GM21367 (cell line): ENCODE data around the gene ACADS.

Source experiments
- ATAC-seq: cut with Tn5 transposase; IDR thresholded peaks from one replicate; pipeline ENCODE4 v1.9.1; 2021; ENCODE audit not compliant: unreplicated experiment

ACADS gene

GRCh38 chr12:120699553-120699952 lies 26.1 kb upstream of the ACADS start:
- ATAC-seq = no peak

DNA sequence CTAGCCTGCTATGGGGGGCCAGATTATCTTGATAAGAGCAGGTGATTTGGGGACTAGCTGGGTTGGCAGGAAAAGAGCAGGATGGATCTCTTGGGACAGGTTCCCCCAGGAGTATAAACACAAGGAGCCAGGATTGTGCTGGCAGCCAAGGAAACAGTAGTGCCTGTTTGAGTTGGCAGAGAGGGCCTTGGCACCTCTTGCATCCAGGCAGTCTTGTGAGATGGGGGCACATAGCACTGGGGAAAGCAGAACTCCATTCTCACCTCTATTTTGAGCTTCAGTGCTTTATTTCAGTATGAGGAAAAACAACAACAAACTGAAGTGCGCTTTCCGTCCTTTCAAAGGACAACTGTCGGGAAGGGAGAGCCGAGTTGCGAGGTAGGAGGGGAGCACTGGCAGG lies 24.7 kb upstream of the ACADS start:
- ATAC-seq = no peak

DNA sequence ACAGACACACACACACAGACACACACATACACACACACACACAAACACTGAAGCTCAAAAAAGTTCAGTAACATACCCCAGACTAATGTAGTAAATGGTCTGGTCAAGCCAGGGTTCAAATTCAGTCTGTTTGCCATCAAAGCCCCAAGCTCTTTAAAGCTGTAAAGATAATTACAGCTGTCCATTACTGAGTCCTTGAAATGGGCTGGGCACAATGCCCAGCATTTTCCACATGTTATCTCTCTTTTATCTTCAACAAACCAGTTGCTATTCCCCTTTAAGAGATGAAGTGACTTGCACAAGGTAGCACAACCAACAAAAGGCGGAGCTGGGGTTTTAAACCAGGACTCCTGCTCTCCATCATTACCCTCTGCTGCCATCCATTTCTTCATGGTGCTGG lies 23.0 kb upstream of the ACADS start:
- ATAC-seq = no peak

GRCh38 chr12:120703311-120703942 lies 22.2 kb upstream of the ACADS start:
- no peak for ATAC-seq

GRCh38 chr12:120705618-120706017 lies 20.0 kb upstream of the ACADS start:
- no peak for ATAC-seq

- no peak for ATAC-seq
These were observed 19.6 kb upstream of the ACADS start for GRCh38 chr12:120706029-120706428.

GRCh38 chr12:120708651-120709050 lies 17.0 kb upstream of the ACADS start:
- no peak for ATAC-seq

GRCh38 chr12:120710031-120710804 lies 15.4 kb upstream of the ACADS start, which contains the start of gene UNC119B:
Gene UNC119B, plus strand, starts transcription at chr12:120710458. Its CDS starts 17 bp downstream, at chr12:120710475.
- ATAC-seq = peak; percentile 62

GRCh38 chr12:120710805-120711296 lies 14.8 kb upstream of the ACADS start:
- peak; percentile 25 for ATAC-seq

DNA sequence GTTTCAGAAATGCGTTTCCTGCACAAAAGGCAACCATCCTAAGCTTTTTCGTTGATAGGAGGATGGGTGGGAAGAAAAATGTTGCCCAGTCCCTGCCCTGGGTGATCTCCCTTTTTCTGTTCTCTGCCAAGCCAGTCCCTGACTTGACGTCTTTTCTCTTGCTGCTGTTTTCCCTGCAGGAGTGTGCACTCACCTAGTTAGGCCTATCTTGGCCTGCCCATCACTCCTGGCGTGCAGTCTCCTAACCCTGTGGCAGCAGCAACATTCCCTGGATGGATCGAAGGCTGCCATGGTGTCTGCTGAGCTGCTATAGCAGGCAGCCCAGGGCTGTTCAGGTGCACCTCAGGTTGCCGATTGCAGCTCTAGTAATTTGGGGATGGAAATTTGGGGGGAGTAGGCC lies 14.2 kb upstream of the ACADS start:
- no peak for ATAC-seq

DNA sequence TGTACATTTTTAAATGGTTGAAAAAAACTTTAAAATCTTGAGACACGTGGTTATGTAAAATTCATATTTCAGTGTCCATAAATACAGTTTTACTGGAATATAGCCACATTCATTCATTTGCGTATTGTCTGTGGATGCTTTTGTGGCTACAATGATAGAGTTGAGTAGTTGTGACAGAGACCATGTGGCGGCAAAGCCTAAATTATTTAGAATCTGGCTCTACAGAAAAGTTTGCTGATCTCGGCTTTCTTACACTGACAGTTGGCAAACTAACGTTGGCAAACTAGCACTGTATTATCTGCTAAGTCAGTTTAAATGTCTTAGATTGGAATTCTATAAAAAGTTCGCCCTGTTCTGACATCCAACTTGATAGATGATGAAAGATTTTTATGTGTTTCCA lies 13.0 kb upstream of the ACADS start:
- ATAC-seq = no peak

GRCh38 chr12:120713861-120714482 lies 11.7 kb upstream of the ACADS start:
- ATAC-seq = no peak

GRCh38 chr12:120718055-120718454 lies 7.6 kb upstream of the ACADS start:
- ATAC-seq = no peak

DNA sequence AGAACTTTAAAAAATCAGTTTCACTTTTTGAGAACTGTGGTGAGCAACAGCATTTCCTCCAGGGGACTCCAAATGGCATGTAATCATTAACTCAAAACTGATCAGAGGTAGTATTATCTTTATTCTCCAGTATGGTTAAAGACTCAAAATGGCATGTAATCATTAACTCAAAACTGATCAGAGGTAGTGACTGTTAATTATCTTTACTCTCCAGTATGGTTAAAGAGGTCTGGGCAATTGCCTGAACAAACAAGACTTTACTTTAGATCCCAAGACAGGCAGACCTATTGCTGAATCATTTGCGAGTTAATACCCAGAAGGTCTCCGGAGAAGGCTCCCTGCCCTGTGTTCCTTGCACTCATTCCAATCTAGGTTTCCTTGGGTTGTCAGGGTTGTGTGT lies 6.6 kb upstream of the ACADS start:
- ATAC-seq = no peak

GRCh38 chr12:120719496-120720233 lies 6.0 kb upstream of the ACADS start:
- ATAC-seq = no peak

GRCh38 chr12:120720234-120720986 lies 5.2 kb upstream of the ACADS start:
- ATAC-seq = no peak

GRCh38 chr12:120720987-120721801 lies 4.4 kb upstream of the ACADS start:
- no peak for ATAC-seq

DNA sequence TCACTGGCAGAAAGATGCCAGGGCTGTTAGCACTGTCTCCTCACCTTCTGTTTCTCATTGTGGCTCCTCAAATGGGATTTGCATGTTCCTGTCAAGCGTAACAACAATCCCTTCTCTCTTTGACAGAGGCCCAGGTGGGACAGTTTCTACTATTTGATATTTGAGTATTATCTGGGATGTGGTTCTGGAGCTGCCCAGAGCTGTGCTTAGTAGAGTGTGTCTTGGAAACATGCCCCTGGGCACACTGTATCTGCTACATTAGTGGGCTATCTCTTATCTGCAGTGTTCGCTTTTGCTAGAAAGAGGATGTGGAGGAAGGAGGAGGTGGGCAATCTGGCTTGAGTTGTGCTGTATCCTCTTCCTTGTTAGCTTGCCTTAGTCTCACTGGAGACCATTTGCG lies 3.8 kb upstream of the ACADS start:
- ATAC-seq = no peak

GRCh38 chr12:120722784-120723183 lies 2.8 kb upstream of the ACADS start:
- ATAC-seq = no peak

DNA sequence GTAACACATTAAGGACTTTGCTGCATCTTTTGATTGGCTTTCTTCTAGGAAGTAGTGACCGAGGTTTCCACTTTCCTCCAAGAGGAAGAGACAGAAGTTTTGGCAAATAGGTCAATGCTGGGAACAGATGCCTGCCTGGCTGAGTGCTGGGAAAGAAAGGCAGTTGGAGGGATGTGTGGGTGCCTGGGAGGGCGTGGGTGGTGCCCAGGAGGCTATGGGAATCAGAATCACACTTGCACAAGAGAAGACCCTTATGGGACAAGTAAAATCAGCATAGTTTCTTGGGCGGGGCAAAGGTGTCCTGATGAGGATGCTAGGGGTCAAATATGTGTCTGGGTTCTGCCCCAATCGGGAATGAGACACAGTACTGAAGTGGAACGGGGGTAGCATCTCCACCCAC lies 906 bp upstream of the ACADS start:
- no peak for ATAC-seq
